Right cardiac atrium (tissue), 5 donors: ENCODE results near the gene EFNB3. TPM values are rescaled to one million over a fixed set of nuclear protein-coding genes. Genes with fewer than 3 reads are reported as not detected.

ENCODE experiments used
- ATAC-seq, 2 donors: fragments of 200-7000 bp; cut with Tn5 transposase; one replicate each; pipeline versions ENCODE4 v1.8.0 to v1.9.1; 2020; ENCODE audit warnings: moderate library complexity in 2 of 2, mild to moderate bottlenecking in 1 of 2
- DNase-seq, 3 donors: peaks; one replicate each; pipeline ENCODE4 v3.0.0-alpha.2; 2020
- H3K27ac ChIP-seq: one replicate; pipeline ENCODE4 v1.5.1; 2013; ENCODE audit warnings: mild to moderate bottlenecking, low read length, control low read depth, moderate library complexity
- H3K27me3 ChIP-seq: one replicate; pipeline ENCODE4 v1.6.1; 2013; ENCODE audit not compliant: control insufficient read depth, insufficient read depth
- H3K4me1 ChIP-seq: one replicate; pipeline ENCODE4 v1.6.1; 2013; ENCODE audit warnings: low read length; ENCODE audit not compliant: control insufficient read depth, insufficient read depth
- H3K4me3 ChIP-seq: one replicate; pipeline ENCODE4 v1.5.1; 2013; ENCODE audit warnings: low read length, control low read depth
- H3K9me3 ChIP-seq: one replicate; pipeline ENCODE4 v1.6.1; 2013; ENCODE audit warnings: low read length; ENCODE audit not compliant: control insufficient read depth
- WGBS: extraction: QIAGEN DNeasy Blood & Tissue Kit; methylation state at CpG from one replicate; pipeline ENCODE4 v1.1.7; 2013; 5-methylcytosine and 5-hydroxymethylcytosine counted together
- intact Hi-C, 4 donors: fragments of 100-400 bp; cut with DNase I; formaldehyde crosslinking; loops; one replicate each; pipeline versions ENCODE4 v1.11.0 to v1.14.0; 2022 to 2023
- polyA plus RNA-seq: library from polyadenylated mRNA; stranded (reverse); fragments of 200-250 nt; gene quantifications from one replicate; pipeline ENCODE4 v1.2.3, GENCODE V29; 2013
- total RNA-seq, 4 donors: library from RNA; stranded (reverse); fragmentation: NEBNext Ultra II Directional; extraction: Animal tissue kit (Norgen Biotek cat#: 25700); gene quantifications; one replicate each; pipeline ENCODE4 v1.2.1, GENCODE V29; 2021
- donor health status: healthy with polysubstance abuse.
- donor health status: DM: no; HTN: yes; CAD: no.
- donor health status: DM: no; HTN: no; CAD: no.
- donor health status: DM: no; HTN: yes; CAD: no; lungs with severe emphysema.
- donor health status: DM: yes; HTN: yes; CAD: no.

The EFNB3 gene
- total and polyA plus RNA-seq, 5 donors = 0.31 to 0.97 (median 0.59) TPM

GRCh38 chr17:7729816-7730215 lies 24.8 kb downstream of the EFNB3 start:
- intact Hi-C loops = no loop called here
- no peak for ATAC-seq

GRCh38 chr17:7732981-7733539 lies 28.1 kb downstream of the EFNB3 start:
- intact Hi-C loops = no loop called here

More at GRCh38 chr17:7729816-7730215, 24.8 kb downstream of the EFNB3 start:
- Histone ChIP-seq H3K27ac (no peak overlapping the region), H3K9me3 (no peaks in the 10 kb centered on the region), H3K4me1 (no peaks in the 10 kb centered on the region), H3K4me3 (no peak overlapping the region), H3K27me3 (no peaks in the 10 kb centered on the region)
- no peak for DNase-seq
- 52% methylated on average over 1 of the region's 1 CpG for WGBS

DNA sequence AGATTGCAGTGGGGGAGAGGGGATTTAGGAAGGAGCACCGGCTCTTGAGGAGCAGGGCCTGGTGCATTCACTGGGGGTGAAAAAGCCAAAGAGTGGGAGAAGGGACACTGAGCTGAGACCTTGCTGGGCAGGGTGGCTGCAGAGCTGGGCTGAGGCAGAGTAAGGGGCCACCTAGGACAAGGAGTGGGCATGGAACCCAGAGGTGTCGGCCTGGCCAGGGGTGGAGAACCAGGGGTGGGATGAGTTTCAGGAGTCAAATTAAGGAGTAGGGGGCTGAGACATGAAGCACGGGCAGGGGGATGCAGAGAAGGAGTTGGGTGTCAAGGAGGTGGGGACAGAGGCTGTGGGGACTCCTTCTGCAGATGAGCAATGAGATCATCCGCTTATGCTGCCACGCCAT lies 32.6 kb downstream of the EFNB3 start:
- Histone ChIP-seq H3K4me1 (no peaks in the 10 kb centered on the region), H3K27me3 (no peaks in the 10 kb centered on the region), H3K9me3 (no peaks in the 10 kb centered on the region), H3K27ac (no peak overlapping the region), H3K4me3 (no peak overlapping the region)
- no peak for ATAC-seq
- 81% methylated on average over 5 of the region's 5 CpGs for WGBS
- DNase-seq = no peak
- intact Hi-C loops = no loop called here

More at GRCh38 chr17:7732981-7733539, 28.1 kb downstream of the EFNB3 start:
- Histone ChIP-seq H3K27me3 (no peaks in the 10 kb centered on the region), H3K27ac (no peak overlapping the region), H3K9me3 (no peaks in the 10 kb centered on the region), H3K4me1 (no peaks in the 10 kb centered on the region), H3K4me3 (no peak overlapping the region)
- WGBS = 89% methylated on average over 14 of the region's 14 CpGs
- ATAC-seq (no peak), DNase-seq (no peak)

DNA sequence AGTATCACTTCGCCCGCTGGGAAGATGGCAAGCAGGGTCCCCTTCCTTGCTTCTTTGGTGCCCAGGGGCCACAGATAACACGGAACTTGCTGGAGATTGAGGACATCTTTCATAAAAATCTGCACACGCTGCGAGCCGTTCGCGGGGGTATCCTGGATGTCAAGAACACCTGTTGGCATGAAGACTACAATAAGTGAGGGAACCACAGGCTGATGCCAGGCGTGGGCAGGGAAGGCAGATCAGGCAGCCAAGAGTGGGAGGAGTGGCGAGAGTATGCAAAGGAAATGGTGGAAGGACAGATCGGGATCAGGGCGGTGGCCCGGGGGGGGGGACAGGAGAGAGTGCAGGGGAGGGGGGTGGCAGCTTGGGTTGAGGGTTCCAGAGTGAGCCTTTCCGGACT lies 34.7 kb downstream of the EFNB3 start:
- no peak overlapping the region for H3K4me3 ChIP-seq
- 60% methylated on average over 14 of the region's 14 CpGs for WGBS
- intact Hi-C loops = loop anchor here in 1 of 4 donors (5.0 to 10.0 kb wide), 2 partner anchors 83 to 115 kb away; partner anchors contain the start of genes CYB5D1, NAA38 and TMEM88
- H3K9me3 ChIP-seq = no peaks in the 10 kb centered on the region
- no peaks in the 10 kb centered on the region for H3K4me1 ChIP-seq
- DNase-seq = no peak
- no peaks in the 10 kb centered on the region for H3K27me3 ChIP-seq
- H3K27ac ChIP-seq = no peak overlapping the region
- no peak for ATAC-seq

DNA sequence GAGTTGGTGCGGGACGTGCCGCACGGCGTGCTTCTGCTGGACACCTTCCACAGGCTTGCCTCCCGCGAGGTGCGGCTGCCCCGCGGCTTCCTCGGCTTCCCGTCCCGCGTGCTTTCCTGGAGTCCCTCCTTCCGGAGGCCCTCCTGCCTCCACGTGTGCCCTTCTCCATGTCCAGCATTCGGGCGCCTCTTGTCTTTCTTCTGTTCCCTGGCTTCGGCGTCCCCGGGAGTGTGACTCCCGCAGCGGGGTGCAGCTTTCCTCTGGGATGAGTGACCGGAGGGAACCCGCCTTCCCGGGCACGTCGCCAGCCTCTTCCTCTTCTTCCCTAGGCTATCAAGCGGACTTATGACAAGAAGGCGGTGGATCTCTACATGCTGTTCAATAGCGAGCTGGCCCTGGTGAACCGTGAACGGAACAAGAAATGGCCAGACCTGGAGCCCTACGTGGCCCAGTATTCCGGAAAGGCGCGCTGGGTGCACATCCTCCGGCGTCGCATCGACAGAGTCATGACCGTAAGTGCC lies 35.5 kb downstream of the EFNB3 start:
- H3K4me1 ChIP-seq = no peaks in the 10 kb centered on the region
- intact Hi-C loops = loop anchor here in 1 of 4 donors (5.0 to 10.0 kb wide), 2 partner anchors 82 to 114 kb away; partner anchors contain the start of genes CYB5D1, NAA38 and TMEM88
- no peaks in the 10 kb centered on the region for H3K9me3 ChIP-seq
- no peak overlapping the region for H3K27ac ChIP-seq
- ATAC-seq (no peak), DNase-seq (peak; percentile 34 to 73 (median 63))
- WGBS = 41% methylated on average over 42 of the region's 42 CpGs
- H3K4me3 ChIP-seq = no peak overlapping the region
- H3K27me3 ChIP-seq = no peaks in the 10 kb centered on the region

DNA sequence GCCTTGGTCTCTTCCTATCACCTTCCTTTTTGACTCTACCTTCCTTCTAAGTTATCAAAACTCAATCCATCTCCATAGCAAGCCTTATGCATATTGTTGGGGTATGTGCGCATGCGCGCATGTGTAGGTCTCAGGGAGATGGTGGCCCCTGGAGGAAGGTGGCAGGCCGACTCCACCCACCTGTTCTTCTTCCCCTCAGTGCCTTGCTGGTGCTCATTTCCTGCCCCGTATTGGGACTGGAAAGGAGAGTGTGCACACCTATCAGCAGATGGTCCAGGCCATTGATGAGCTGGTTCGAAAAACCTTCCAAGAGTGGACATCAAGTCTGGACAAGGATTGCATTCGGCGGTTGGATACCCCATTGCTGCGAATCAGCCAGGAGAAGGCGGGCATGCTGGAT lies 37.7 kb downstream of the EFNB3 start:
- WGBS = 63% methylated on average over 10 of the region's 10 CpGs
- intact Hi-C loops = loop anchor here in 1 of 4 donors (5.0 to 10.0 kb wide), 2 partner anchors 80 to 112 kb away; partner anchors contain the start of genes CYB5D1, NAA38 and TMEM88
- Histone ChIP-seq H3K4me3 (no peak overlapping the region), H3K27ac (no peak overlapping the region), H3K27me3 (no peaks in the 10 kb centered on the region), H3K4me1 (no peaks in the 10 kb centered on the region), H3K9me3 (no peaks in the 10 kb centered on the region)
- no peak for DNase-seq
- ATAC-seq = no peak

- Histone ChIP-seq H3K27ac (no peak overlapping the region), H3K27me3 (no peaks in the 10 kb centered on the region), H3K4me1 (peaks cover 5% of the 10 kb centered on the region), H3K9me3 (no peaks in the 10 kb centered on the region), H3K4me3 (no peak overlapping the region)
- no peak for DNase-seq
- intact Hi-C loops = loop anchor here in 1 of 4 donors (5.0 to 10.0 kb wide), 2 partner anchors 78 to 110 kb away; partner anchors contain the start of genes CYB5D1, NAA38 and TMEM88
- no peak for ATAC-seq
- WGBS = 68% methylated on average over 8 of the region's 8 CpGs
Observed at GRCh38 chr17:7744416-7744815, 39.4 kb downstream of the EFNB3 start.

DNA sequence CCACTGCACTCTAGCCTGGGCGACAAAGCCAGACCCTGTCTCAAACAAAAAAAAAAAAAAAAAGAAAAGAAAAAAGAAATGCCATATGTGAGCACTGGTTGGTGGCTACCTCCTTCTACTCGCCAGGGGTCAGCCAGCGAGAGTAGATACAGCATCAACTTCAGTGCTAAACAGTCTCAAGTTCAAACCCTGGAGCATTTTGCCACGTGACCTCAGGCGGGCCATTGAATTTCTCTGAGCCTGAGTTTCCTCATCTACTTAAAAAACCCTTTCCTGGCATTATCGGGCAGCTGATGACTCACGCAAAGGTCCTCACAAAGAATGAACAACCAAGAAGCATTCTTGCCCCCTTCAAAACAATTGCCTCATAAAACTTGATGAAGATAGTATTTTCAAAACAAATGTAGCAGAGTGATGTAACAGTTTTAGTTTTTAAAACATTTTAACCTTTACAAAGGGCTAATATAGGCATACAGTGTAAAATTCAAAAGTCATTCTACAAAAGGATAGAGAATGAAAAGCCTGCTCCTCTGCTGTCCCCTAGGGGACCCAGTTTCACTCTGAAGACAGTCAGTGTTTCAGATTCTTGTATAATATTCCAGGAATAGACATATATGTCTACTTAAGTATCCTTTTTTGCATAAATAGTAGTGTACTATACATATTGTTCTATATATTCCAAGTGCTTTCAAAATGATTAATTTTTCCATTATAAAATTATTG lies 40.9 kb downstream of the EFNB3 start:
- Histone ChIP-seq H3K27ac (no peak overlapping the region), H3K9me3 (no peaks in the 10 kb centered on the region), H3K4me1 (peaks cover 5% of the 10 kb centered on the region), H3K27me3 (no peaks in the 10 kb centered on the region), H3K4me3 (no peak overlapping the region)
- WGBS = 63% methylated on average over 7 of the region's 7 CpGs
- DNase-seq = no peak
- intact Hi-C loops = loop anchor here in 2 of 4 donors (5.0 to 10.0 kb wide), 2 partner anchors 109 to 246 kb away; partner anchors contain the start of genes CYB5D1 (in 1 of the 2), NAA38 (in 1 of the 2) and TMEM88 (in 1 of the 2)
- peak in 1 of 2 donors; percentile 49 for ATAC-seq

DNA sequence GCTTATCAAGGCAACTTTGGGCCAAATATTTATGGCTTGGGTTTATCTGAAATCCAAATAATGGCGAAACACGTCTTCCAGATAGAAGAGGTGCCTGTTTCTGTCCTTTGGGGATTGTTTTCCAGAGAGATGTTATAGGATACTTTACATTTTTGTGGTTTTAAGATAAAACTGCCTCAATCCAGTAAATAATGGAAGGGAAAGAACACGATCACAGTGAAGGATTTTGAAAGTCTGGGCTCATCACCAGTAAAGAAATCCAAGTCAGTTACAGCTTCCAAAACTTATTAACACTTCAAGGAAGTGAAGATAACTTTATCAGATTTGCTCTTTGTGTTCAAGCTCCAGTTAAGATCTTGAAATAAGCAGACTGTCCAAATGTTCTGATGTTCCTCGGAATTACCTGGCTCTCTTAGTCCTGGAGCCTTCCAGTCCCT lies 42.7 kb downstream of the EFNB3 start:
- Histone ChIP-seq H3K4me1 (peaks cover 5% of the 10 kb centered on the region), H3K4me3 (no peak overlapping the region), H3K9me3 (no peaks in the 10 kb centered on the region), H3K27ac (no peak overlapping the region), H3K27me3 (no peaks in the 10 kb centered on the region)
- no peak for ATAC-seq
- DNase-seq = no peak
- intact Hi-C loops = loop anchor here in 2 of 4 donors (5.0 to 10.0 kb wide), 2 partner anchors 107 to 245 kb away; partner anchors contain the start of genes CYB5D1 (in 1 of the 2), NAA38 (in 1 of the 2) and TMEM88 (in 1 of the 2)
- 27% methylated on average over 4 of the region's 4 CpGs for WGBS

- no peak overlapping the region for H3K27ac ChIP-seq
- peaks cover 5% of the 10 kb centered on the region for H3K4me1 ChIP-seq
- H3K27me3 ChIP-seq = no peaks in the 10 kb centered on the region
- DNase-seq (no peak), ATAC-seq (peak in 1 of 2 donors; percentile 48)
- intact Hi-C loops = loop anchor here in 2 of 4 donors (5.0 to 10.0 kb wide), 2 partner anchors 107 to 244 kb away; partner anchors contain the start of genes CYB5D1 (in 1 of the 2), NAA38 (in 1 of the 2) and TMEM88 (in 1 of the 2)
- 43% methylated on average over 10 of the region's 10 CpGs for WGBS
- no peak overlapping the region for H3K4me3 ChIP-seq
- no peaks in the 10 kb centered on the region for H3K9me3 ChIP-seq
Observed at GRCh38 chr17:7748076-7748775, 43.2 kb downstream of the EFNB3 start.
